GM21737 (cell line): ENCODE data around the gene NPL.

Experiments used
- ATAC-seq: cut with Tn5 transposase; IDR thresholded peaks from one replicate; pipeline ENCODE4 v1.9.1; 2021; ENCODE audit warnings: mild to moderate bottlenecking, moderate library complexity; ENCODE audit not compliant: unreplicated experiment

The NPL gene

DNA sequence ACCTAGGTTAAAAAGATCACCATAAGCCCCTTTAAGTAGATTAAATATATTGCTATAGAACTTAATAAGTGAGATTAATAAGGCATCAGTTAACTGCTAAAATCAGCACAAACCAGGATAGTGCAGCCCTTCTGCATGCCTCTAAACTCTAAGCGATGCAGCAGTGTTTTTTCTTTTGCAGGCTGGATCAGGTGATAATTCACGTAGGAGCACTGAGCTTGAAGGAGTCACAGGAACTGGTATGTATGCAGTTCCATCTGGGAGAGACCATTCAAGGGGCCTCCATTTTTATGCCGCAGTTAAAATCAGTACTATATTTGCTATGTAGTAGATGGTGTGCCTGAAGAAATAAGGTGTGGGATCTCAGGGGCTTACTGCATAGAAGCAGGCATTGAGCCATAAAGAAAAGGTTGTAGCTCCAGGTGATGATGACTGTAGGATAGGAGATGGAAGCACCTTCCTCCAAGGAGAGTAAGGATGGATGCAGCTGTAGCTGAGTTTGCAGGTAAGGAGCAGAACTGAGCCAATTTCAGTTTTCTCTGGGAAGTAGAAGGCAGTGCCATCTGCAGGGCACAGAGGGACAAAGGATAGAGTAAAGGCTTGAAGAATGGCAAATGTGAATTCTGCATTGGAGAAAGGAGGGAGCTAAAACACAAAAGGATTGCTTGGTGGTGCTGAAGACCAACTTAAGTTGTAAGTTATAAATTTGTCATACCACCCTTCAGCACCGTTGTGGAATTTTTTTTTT is 22.6 kb downstream of the NPL start:
- no peak for ATAC-seq

- ATAC-seq: no peak
These were observed 27.3 kb downstream of the NPL start for GRCh38 chr1:182816863-182817262.

GRCh38 chr1:182817802-182818201 is 28.2 kb downstream of the NPL start:
- ATAC-seq: no peak

DNA sequence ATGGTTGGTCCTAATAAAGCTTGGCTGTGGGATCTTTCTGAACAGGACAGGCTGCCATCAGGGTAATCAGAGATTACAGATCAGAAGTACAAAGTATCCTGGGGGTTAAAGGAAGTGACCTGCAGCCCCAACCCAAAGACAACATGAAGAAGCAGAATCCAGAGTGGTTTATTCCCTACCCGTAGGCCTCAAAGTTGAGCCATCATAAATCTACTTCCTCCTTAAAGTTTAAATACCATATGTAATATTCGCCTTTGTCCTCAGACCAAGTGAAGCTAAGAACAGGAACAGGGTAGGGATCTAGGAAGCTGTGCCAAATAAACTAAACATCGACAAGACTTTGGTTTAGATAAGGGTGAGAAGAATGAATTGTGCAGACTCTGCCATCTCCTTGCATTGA is 33.6 kb downstream of the NPL start:
- no peak for ATAC-seq

DNA sequence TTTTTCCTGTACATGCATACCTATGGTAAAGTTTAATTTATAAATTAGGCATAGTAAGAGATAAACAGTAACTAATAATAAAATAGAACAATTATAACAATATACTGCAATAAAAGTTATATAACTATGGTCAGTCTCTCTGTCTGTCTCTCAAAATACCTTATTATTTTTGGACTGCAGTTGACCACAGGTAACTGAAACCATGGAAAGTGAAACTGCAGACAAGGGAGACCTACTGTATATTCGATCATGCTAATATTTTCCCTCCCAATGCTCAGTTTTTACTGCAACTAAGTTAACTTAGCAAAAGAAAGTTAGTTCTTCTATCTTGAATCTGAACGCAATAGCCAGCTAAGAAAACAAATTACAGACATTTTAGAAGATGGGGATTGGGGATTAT is 37.3 kb downstream of the NPL start:
- ATAC-seq: no peak

GRCh38 chr1:182829285-182829932 is 39.8 kb downstream of the NPL start:
- ATAC-seq: peak; percentile 61

GRCh38 chr1:182833271-182833670 is 43.7 kb downstream of the NPL start:
- ATAC-seq: no peak

DNA sequence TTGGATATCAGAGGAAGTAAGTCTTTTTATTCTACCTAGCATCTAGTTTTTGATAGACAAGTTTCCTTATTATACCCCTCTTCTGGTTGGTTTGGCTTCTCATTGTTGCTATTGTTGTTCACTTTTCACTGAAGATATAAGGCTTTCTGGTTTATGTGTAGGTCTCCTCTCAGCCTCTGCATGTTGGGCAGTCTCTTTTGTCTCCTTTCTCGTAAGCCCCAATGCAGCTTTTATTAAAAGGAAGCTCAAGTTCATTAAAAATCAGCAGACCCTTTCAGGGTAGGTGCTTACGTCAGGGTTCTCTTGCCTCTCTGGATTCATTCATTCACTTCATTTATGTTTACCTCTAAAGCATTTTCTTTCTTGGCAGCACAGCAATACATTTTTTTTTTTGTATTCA is 44.8 kb downstream of the NPL start:
- ATAC-seq: no peak

DNA sequence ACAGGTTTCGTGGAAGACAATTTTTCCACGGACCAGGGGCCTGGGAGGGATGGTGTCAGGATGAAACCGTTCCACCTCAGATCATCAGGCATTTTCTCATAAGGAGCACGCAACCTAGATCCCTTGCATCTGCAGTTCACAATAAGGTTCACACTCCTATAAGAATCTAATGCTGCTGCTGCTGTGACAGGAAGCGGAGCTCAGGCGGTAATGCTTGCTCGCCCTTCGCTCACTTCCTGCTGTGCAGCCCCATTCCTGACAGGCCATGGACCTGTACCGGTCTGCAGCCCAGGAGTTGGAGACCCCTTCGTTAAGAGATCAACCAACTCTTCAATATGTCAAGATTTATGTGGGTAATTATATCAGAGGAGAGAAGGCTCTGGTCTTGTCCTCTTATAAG is 46.2 kb downstream of the NPL start:
- no peak for ATAC-seq

- peak; percentile 78 for ATAC-seq
These were observed 49.9 kb downstream of the NPL start, which contains the start of gene DHX9 for GRCh38 chr1:182839209-182840066. DHX9 (plus strand) TSS chr1:182839347; CDS start chr1:182842567, 3,220 bp downstream.

- ATAC-seq: no peak
These were observed 51.9 kb downstream of the NPL start for GRCh38 chr1:182841368-182841988.

- ATAC-seq: no peak
These were observed 52.7 kb downstream of the NPL start for GRCh38 chr1:182842265-182842664.

GRCh38 chr1:182845379-182845778 is 55.8 kb downstream of the NPL start:
- no peak for ATAC-seq

- ATAC-seq: no peak
These were observed 56.3 kb downstream of the NPL start for GRCh38 chr1:182845894-182846293.

GRCh38 chr1:182847105-182847504 is 57.5 kb downstream of the NPL start:
- no peak for ATAC-seq

GRCh38 chr1:182848736-182849135 is 59.2 kb downstream of the NPL start:
- no peak for ATAC-seq

GRCh38 chr1:182850319-182850718 is 60.7 kb downstream of the NPL start:
- no peak for ATAC-seq

DNA sequence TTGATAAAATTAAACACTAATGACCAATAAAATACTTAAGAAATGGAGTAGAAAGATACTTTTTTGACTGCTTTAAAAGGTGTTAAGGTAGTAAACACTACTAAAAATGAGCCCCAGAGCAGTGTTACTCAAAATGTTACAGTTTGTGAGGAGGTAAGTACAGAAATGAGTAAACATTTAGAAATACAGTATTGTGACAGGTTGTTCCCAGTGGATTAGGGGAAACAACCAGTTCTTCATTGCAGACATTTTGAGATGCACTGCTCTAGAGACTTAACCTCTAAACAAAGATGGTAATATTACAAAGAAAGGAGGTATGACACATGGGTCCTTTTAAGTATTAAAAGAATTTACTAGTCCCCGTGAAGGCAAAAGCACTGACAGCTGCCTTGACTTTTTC is 62.3 kb downstream of the NPL start:
- ATAC-seq: no peak

- no peak for ATAC-seq
These were observed 66.3 kb downstream of the NPL start for GRCh38 chr1:182855911-182856310.

- ATAC-seq: no peak
These were observed 67.6 kb downstream of the NPL start for GRCh38 chr1:182857212-182857611.

DNA sequence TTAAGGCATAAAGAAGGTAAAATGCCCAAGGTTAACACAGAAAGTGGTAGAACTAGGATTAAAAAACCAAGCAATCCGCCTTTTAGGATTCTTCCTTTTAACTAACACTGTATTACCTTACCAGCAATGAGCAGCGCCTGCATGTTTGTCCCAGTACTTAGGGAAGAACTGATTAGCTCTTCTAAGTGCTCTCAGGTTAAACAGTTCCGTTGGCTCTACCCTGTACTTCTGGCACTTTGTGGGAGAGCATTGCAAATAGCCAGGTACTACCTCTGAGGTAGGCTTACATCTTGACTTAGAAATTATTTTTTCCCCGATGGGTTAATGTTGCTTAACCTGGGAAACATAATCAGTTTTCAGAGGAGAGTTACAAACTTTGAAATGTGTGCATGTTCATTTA is 71.1 kb downstream of the NPL start:
- ATAC-seq: no peak
